ENCODE measurements around the gene NXPH2. TPM values are rescaled to one million over a fixed set of nuclear protein-coding genes. Genes with fewer than 3 reads are reported as not detected.

NXPH2 gene
- total and polyA plus RNA-seq, 2 donors (not counting 3 experiments of a cell fraction or from before 2014, with no cell fraction given): not detected

DNA sequence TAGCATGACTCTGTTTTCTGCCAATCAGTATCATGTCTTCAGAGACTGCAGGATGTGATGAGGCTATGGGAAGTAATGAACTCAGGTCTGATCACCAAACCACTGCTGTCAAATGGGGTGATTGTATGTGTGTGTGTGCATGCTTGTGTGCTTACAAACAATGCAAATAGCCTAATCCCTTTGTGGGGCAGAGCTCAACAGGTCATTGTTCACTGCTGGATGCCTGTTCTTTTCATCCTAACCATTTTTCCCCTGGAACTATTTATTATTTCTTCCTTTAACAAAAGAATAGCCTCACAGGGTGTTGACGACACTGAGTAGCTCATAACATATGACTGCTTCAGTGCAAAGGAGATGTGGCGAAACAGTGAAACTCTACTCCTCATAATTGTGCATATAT lies 55.9 kb downstream of the NXPH2 start:
- Histone ChIP-seq H3K36me3 (ENCODE audit: control insufficient read depth in 2 of 2, extremely low read depth in 1 of 2, insufficient read depth in 2 of 2, low read length in 2 of 2) (no peaks in the 10 kb centered on the region), H3K4me3 (replicated peaks in 1 of 3; ENCODE audit: insufficient read depth in 1 of 3, low read depth in 1 of 3, low read length in 3 of 3) (no peak overlapping the region), H3K27me3 (ENCODE audit: control insufficient read depth in 2 of 2, insufficient read depth in 2 of 2, low read length in 2 of 2) (no peaks in the 10 kb centered on the region), H4K20me1 (replicated peaks; ENCODE audit: control insufficient read depth, extremely low read depth, insufficient read depth, low read length) (no peaks in the 10 kb centered on the region), H3K9ac (replicated peaks; ENCODE audit: extremely low read depth, insufficient read depth, low read length) (no peak overlapping the region), H3K9me1 (replicated peaks; ENCODE audit: control insufficient read depth, extremely low read depth, insufficient read depth, low read length) (no peaks in the 10 kb centered on the region), H3K4me1 (ENCODE audit: control insufficient read depth, extremely low read depth, insufficient read depth, low read length) (no peaks in the 10 kb centered on the region), H3K79me2 (ENCODE audit: control insufficient read depth, insufficient read depth, low read length) (no peaks in the 10 kb centered on the region), H3K4me2 (ENCODE audit: insufficient read depth, low read length) (no peak overlapping the region), H3K9me3 (replicated peaks; ENCODE audit: control insufficient read depth, insufficient read depth, low read length) (no peaks in the 10 kb centered on the region), H3K27ac (ENCODE audit: insufficient read depth, low read depth, low read length) (no peak overlapping the region), H2AFZ (ENCODE audit: low read depth, low read length) (no peak overlapping the region)
- TF ChIP-seq FOS (IDR thresholded peaks at IDR 0.05; ENCODE audit: borderline replicate concordance, insufficient read depth, low read length) (no peak), POLR2A (IDR thresholded peaks at IDR 0.05; ENCODE audit: low read depth, low read length) (no peak), GATA2 (IDR thresholded peaks at IDR 0.05; ENCODE audit: insufficient read depth, insufficient read length, low read depth, low read length) (no peak), EZH2 (IDR thresholded peaks at IDR 0.05; ENCODE audit: borderline replicate concordance, low read depth, low read length, severe bottlenecking) (no peak), POLR2AphosphoS5 (IDR thresholded peaks at IDR 0.05; ENCODE audit: insufficient read depth, low read depth, low read length) (no peak), MYC (IDR thresholded peaks at IDR 0.05; ENCODE audit: low read depth, low read length) (no peak), JUN (IDR thresholded peaks at IDR 0.05; ENCODE audit: borderline replicate concordance, insufficient read depth, insufficient read length, low read depth) (no peak)
- TF ChIP-seq, protein P1, sequence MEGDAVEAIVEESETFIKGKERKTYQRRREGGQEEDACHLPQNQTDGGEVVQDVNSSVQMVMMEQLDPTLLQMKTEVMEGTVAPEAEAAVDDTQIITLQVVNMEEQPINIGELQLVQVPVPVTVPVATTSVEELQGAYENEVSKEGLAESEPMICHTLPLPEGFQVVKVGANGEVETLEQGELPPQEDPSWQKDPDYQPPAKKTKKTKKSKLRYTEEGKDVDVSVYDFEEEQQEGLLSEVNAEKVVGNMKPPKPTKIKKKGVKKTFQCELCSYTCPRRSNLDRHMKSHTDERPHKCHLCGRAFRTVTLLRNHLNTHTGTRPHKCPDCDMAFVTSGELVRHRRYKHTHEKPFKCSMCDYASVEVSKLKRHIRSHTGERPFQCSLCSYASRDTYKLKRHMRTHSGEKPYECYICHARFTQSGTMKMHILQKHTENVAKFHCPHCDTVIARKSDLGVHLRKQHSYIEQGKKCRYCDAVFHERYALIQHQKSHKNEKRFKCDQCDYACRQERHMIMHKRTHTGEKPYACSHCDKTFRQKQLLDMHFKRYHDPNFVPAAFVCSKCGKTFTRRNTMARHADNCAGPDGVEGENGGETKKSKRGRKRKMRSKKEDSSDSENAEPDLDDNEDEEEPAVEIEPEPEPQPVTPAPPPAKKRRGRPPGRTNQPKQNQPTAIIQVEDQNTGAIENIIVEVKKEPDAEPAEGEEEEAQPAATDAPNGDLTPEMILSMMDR (IDR thresholded peaks at IDR 0.05; ENCODE audit: extremely low read depth in 1 of 2, insufficient read depth in 1 of 2, low read depth in 1 of 2, low read length in 2 of 2): no peak
- TF ChIP-seq, protein P2, sequence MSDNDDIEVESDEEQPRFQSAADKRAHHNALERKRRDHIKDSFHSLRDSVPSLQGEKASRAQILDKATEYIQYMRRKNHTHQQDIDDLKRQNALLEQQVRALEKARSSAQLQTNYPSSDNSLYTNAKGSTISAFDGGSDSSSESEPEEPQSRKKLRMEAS (IDR thresholded peaks at IDR 0.05; ENCODE audit: insufficient read depth, insufficient read length): no peak
- BruUV-seq (replicated peaks): no TSS peak
- DNase-seq (ENCODE audit: low read depth, low spot score): no peak
- ChIA-PET CTCF (no interaction called here), POLR2A (no interaction called here)
- dilution Hi-C loops (cut with MboI; ENCODE audit: extremely low pct_ligation_motif_present, low sequenced_read_pairs) (no loop called here), intact Hi-C loops (cut with micrococcal nuclease) (no loop called here)
- no peak for FAIRE-seq

All from endothelial cell of umbilical vein (primary cell).